IPS-11a (cell line): ENCODE results near the gene GYG1.
"Not testable (repeated sequence)": the region's sequence is repeated elsewhere in the genome, so short reads cannot be mapped to it uniquely, and the experiment has no call there.

ENCODE experiments used
- H3K4me3 ChIP-seq: one replicate; pipeline ENCODE4 v1.5.1; 2013; ENCODE audit warnings: low read depth, low read length, control low read depth

The GYG1 gene

GRCh38 chr3:148987551-148987950, 3.8 kb upstream of the GYG1 start:
- H3K4me3 ChIP-seq = not testable (repeated sequence)

- no peak overlapping the region for H3K4me3 ChIP-seq
Observed at GRCh38 chr3:148990236-148990635, 1.1 kb upstream of the GYG1 start.

GRCh38 chr3:148992027-148992634, 791 bp downstream of the GYG1 start:
- peak overlapping the region; percentile 52 for H3K4me3 ChIP-seq

- H3K4me3 ChIP-seq = no peak overlapping the region
Observed at GRCh38 chr3:148992635-148993255, 1.4 kb downstream of the GYG1 start.

- H3K4me3 ChIP-seq = no peak overlapping the region
Observed at GRCh38 chr3:148997623-148998022, 6.3 kb downstream of the GYG1 start.

- no peak overlapping the region for H3K4me3 ChIP-seq
Observed at GRCh38 chr3:148998297-148998696, 7.0 kb downstream of the GYG1 start.

GRCh38 chr3:148998715-148999423, 7.5 kb downstream of the GYG1 start:
- H3K4me3 ChIP-seq = no peak overlapping the region

- no peak overlapping the region for H3K4me3 ChIP-seq
Observed at GRCh38 chr3:148999806-149000205, 8.5 kb downstream of the GYG1 start.

GRCh38 chr3:149000206-149000745, 8.9 kb downstream of the GYG1 start:
- H3K4me3 ChIP-seq = no peak overlapping the region

- H3K4me3 ChIP-seq = no peak overlapping the region
Observed at GRCh38 chr3:149001727-149002126, 10.4 kb downstream of the GYG1 start.

GRCh38 chr3:149003653-149004305, 12.4 kb downstream of the GYG1 start:
- H3K4me3 ChIP-seq = no peak overlapping the region

- H3K4me3 ChIP-seq = no peak overlapping the region
Observed at GRCh38 chr3:149004622-149005021, 13.3 kb downstream of the GYG1 start.

GRCh38 chr3:149005416-149005815, 14.1 kb downstream of the GYG1 start:
- no peak overlapping the region for H3K4me3 ChIP-seq

- no peak overlapping the region for H3K4me3 ChIP-seq
Observed at GRCh38 chr3:149007567-149008257, 16.4 kb downstream of the GYG1 start.

GRCh38 chr3:149009732-149010131, 18.4 kb downstream of the GYG1 start:
- no peak overlapping the region for H3K4me3 ChIP-seq

GRCh38 chr3:149010504-149010951, 19.2 kb downstream of the GYG1 start:
- no peak overlapping the region for H3K4me3 ChIP-seq

- H3K4me3 ChIP-seq = no peak overlapping the region
Observed at GRCh38 chr3:149010966-149011365, 19.6 kb downstream of the GYG1 start.

- H3K4me3 ChIP-seq = no peak overlapping the region
Observed at GRCh38 chr3:149011676-149012075, 20.3 kb downstream of the GYG1 start.

- H3K4me3 ChIP-seq = no peak overlapping the region
Observed at GRCh38 chr3:149013726-149014125, 22.4 kb downstream of the GYG1 start.

GRCh38 chr3:149015393-149015792, 24.1 kb downstream of the GYG1 start:
- no peak overlapping the region for H3K4me3 ChIP-seq

GRCh38 chr3:149016242-149016641, 24.9 kb downstream of the GYG1 start:
- H3K4me3 ChIP-seq = no peak overlapping the region
